Liver (tissue), 9 donors: ENCODE measurements around the gene ARF1. TPM values are rescaled to one million over a fixed set of nuclear protein-coding genes. Genes with fewer than 3 reads are reported as not detected.

Experiments used
- DNase-seq: peaks from one replicate; pipeline ENCODE4 v3.0.0-alpha.2; 2017; ENCODE audit warnings: low spot score
- H3K27ac ChIP-seq, 2 donors: one replicate each; pipeline ENCODE4 v1.7.0; 2013; ENCODE audit warnings: inconsistent platforms in 2 of 2, low read length in 2 of 2, control low read depth in 1 of 2, low read depth in 1 of 2, mild to moderate bottlenecking in 1 of 2
- H3K27me3 ChIP-seq, 4 donors: one replicate each; pipeline versions ENCODE4 v1.6.1 to v1.7.0; 2013; ENCODE audit warnings: low read length in 3 of 4, inconsistent platforms in 1 of 4, mild to moderate bottlenecking in 1 of 4, moderate library complexity in 1 of 4; ENCODE audit not compliant: control insufficient read depth in 4 of 4, insufficient read depth in 4 of 4
- H3K36me3 ChIP-seq, 4 donors: one replicate each; pipeline versions ENCODE4 v1.6.1 to v1.7.0; 2013; ENCODE audit warnings: low read length in 3 of 4, mild to moderate bottlenecking in 3 of 4, low read depth in 1 of 4, moderate library complexity in 1 of 4; ENCODE audit not compliant: control insufficient read depth in 4 of 4, insufficient read depth in 3 of 4
- H3K4me1 ChIP-seq, 4 donors: one replicate each; pipeline versions ENCODE4 v1.6.1 to v1.7.0; 2013; ENCODE audit warnings: low read length in 3 of 4, mild to moderate bottlenecking in 3 of 4, moderate library complexity in 1 of 4; ENCODE audit not compliant: control insufficient read depth in 4 of 4, insufficient read depth in 4 of 4
- H3K4me3 ChIP-seq, 3 donors: one replicate each; pipeline versions ENCODE4 v1.6.1 to v1.7.0; 2013; ENCODE audit warnings: low read length in 3 of 3, control low read depth in 1 of 3, low read depth in 1 of 3, mild to moderate bottlenecking in 1 of 3
- H3K9ac ChIP-seq, 2 donors: one replicate each; pipeline ENCODE4 v1.7.0; 2013; ENCODE audit warnings: low read length in 2 of 2, mild to moderate bottlenecking in 2 of 2, moderate library complexity in 2 of 2, control low read depth in 1 of 2, low read depth in 1 of 2
- H3K9me3 ChIP-seq, 4 donors: one replicate each; pipeline versions ENCODE4 v1.6.1 to v1.7.0; 2013; ENCODE audit warnings: low read length in 3 of 4; ENCODE audit not compliant: control insufficient read depth in 4 of 4
- EGR1 ChIP-seq, 2 donors: IDR thresholded peaks; 2 replicates each; pipeline ENCODE4 v1.6.1; 2016 to 2018; ENCODE audit warnings: antibody characterized with exemption in 2 of 2, low read depth in 2 of 2
- FOXA1 ChIP-seq: IDR thresholded peaks from 2 replicates; pipeline ENCODE4 v1.6.1; 2016; ENCODE audit warnings: antibody characterized with exemption
- FOXA2 ChIP-seq: IDR thresholded peaks from 2 replicates; pipeline ENCODE4 v1.6.1; 2016; ENCODE audit warnings: antibody characterized with exemption
- GABPA ChIP-seq, 2 donors: IDR thresholded peaks in 1 of 2; conservative IDR thresholded peaks in 1 of 2; 2 replicates each; pipeline ENCODE4 v1.6.1; 2016; ENCODE audit warnings: antibody characterized with exemption in 2 of 2, mild to moderate bottlenecking in 1 of 2, moderate library complexity in 1 of 2
- HNF4A ChIP-seq, 2 donors: conservative IDR thresholded peaks; 2 replicates each; pipeline ENCODE4 v1.6.1; 2016; ENCODE audit warnings: antibody characterized with exemption in 2 of 2, mild to moderate bottlenecking in 2 of 2
- HNF4G ChIP-seq: IDR thresholded peaks from 2 replicates; pipeline ENCODE4 v1.6.1; 2016; ENCODE audit warnings: antibody characterized with exemption
- JUND ChIP-seq, 2 donors: IDR thresholded peaks; 2 replicates each; pipeline ENCODE4 v1.6.1; 2016; ENCODE audit warnings: antibody characterized with exemption in 2 of 2
- NR2F2 ChIP-seq: IDR thresholded peaks from 2 replicates; pipeline ENCODE4 v1.6.1; 2016; ENCODE audit warnings: antibody characterized with exemption
- RAD21 ChIP-seq, 2 donors: IDR thresholded peaks; 2 replicates each; pipeline ENCODE4 v1.6.1; 2016; ENCODE audit warnings: antibody characterized with exemption in 2 of 2, mild to moderate bottlenecking in 2 of 2
- RXRA ChIP-seq, 2 donors: IDR thresholded peaks; 2 replicates each; pipeline ENCODE4 v1.6.1; 2017 to 2018; ENCODE audit warnings: antibody characterized with exemption in 2 of 2, mild to moderate bottlenecking in 1 of 2
- SP1 ChIP-seq: IDR thresholded peaks from 2 replicates; pipeline ENCODE4 v1.6.1; 2018; ENCODE audit warnings: antibody characterized with exemption, mild to moderate bottlenecking
- TAF1 ChIP-seq: conservative IDR thresholded peaks from 2 replicates; pipeline ENCODE4 v1.6.1; 2016; ENCODE audit warnings: antibody characterized with exemption, mild to moderate bottlenecking
- WGBS: extraction: QIAGEN DNeasy Blood & Tissue Kit; methylation state at CpG from one replicate; pipeline ENCODE4 v1.1.7; 2013; 5-methylcytosine and 5-hydroxymethylcytosine counted together
- polyA plus RNA-seq, 2 donors: library from polyadenylated mRNA; stranded (reverse) in 1 of 2; unstranded in 1 of 2; fragments of 200-250 nt in 1 of 2; fragments of >200 nt in 1 of 2; fragmentation: Nextera tagmentation in 1 of 2; extraction: Ambion mirVana in 1 of 2; gene quantifications; one replicate each; pipeline versions ENCODE4 v1.2.1 to v1.2.3, GENCODE V29; 2013 to 2015
- total RNA-seq, 2 donors: library from RNA; depleted of rRNA; stranded (reverse); fragments of >200 nt; gene quantifications; one replicate each; pipeline ENCODE4 v1.2.3, GENCODE V29; 2014
- TF ChIP-seq, protein P1 (sequence below): IDR thresholded peaks from 2 replicates; pipeline ENCODE4 v1.6.1; 2016; ENCODE audit warnings: antibody characterized with exemption, mild to moderate bottlenecking
- TF ChIP-seq, protein P2 (sequence below): IDR thresholded peaks from 2 replicates; pipeline ENCODE4 v1.6.1; 2016; ENCODE audit warnings: antibody characterized with exemption
- TF ChIP-seq, protein P3 (sequence below): IDR thresholded peaks from 2 replicates; pipeline ENCODE4 v1.6.1; 2016; ENCODE audit warnings: antibody characterized with exemption
- TF ChIP-seq, protein P4 (sequence below): IDR thresholded peaks from 2 replicates; pipeline ENCODE4 v1.6.1; 2016; ENCODE audit warnings: antibody characterized with exemption
- donor health status: healthy.
- donor health status: healthy.
- donor health status: healthy.
- donor health status: healthy.
- donor health status: healthy.

The ARF1 gene
- total and polyA plus RNA-seq, 4 donors: 151 to 282 (median 213) TPM

DNA sequence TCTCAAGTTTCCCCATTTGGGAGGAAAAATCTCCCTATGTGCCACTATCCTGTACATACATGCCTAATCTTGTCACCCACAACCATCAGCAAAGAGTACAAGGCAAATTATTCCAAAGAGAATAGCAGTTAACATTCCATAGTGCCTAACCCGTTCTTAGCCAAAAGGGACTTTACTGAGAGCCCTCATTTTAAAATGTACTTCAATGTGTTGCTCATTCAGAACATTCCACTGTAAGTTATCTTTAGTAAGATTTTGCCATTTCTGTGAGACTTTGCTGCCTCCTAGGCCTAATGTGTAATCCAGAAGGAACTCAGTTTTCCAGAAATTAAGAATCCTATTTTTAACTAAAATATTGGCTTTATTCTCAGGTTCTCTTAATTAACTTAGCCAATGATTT lies 37.8 kb downstream of the ARF1 start (continued):
- TF ChIP-seq, protein P1, sequence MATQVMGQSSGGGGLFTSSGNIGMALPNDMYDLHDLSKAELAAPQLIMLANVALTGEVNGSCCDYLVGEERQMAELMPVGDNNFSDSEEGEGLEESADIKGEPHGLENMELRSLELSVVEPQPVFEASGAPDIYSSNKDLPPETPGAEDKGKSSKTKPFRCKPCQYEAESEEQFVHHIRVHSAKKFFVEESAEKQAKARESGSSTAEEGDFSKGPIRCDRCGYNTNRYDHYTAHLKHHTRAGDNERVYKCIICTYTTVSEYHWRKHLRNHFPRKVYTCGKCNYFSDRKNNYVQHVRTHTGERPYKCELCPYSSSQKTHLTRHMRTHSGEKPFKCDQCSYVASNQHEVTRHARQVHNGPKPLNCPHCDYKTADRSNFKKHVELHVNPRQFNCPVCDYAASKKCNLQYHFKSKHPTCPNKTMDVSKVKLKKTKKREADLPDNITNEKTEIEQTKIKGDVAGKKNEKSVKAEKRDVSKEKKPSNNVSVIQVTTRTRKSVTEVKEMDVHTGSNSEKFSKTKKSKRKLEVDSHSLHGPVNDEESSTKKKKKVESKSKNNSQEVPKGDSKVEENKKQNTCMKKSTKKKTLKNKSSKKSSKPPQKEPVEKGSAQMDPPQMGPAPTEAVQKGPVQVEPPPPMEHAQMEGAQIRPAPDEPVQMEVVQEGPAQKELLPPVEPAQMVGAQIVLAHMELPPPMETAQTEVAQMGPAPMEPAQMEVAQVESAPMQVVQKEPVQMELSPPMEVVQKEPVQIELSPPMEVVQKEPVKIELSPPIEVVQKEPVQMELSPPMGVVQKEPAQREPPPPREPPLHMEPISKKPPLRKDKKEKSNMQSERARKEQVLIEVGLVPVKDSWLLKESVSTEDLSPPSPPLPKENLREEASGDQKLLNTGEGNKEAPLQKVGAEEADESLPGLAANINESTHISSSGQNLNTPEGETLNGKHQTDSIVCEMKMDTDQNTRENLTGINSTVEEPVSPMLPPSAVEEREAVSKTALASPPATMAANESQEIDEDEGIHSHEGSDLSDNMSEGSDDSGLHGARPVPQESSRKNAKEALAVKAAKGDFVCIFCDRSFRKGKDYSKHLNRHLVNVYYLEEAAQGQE: no peak
- no peak for TF ChIP-seq NR2F2
- no peak for TF ChIP-seq GABPA (IDR thresholded peaks at IDR 0.05 in 1 of 2, conservative IDR thresholded peaks at IDR 0.05 in 1 of 2)
- TF ChIP-seq JUND (IDR thresholded peaks at IDR 0.05): no peak
- TF ChIP-seq, protein P2, sequence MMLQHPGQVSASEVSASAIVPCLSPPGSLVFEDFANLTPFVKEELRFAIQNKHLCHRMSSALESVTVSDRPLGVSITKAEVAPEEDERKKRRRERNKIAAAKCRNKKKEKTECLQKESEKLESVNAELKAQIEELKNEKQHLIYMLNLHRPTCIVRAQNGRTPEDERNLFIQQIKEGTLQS: no peak
- TF ChIP-seq SP1: no peak
- no peak for TF ChIP-seq HNF4A (conservative IDR thresholded peaks at IDR 0.05)
- TF ChIP-seq RAD21 (IDR thresholded peaks at IDR 0.05): no peak

DNA sequence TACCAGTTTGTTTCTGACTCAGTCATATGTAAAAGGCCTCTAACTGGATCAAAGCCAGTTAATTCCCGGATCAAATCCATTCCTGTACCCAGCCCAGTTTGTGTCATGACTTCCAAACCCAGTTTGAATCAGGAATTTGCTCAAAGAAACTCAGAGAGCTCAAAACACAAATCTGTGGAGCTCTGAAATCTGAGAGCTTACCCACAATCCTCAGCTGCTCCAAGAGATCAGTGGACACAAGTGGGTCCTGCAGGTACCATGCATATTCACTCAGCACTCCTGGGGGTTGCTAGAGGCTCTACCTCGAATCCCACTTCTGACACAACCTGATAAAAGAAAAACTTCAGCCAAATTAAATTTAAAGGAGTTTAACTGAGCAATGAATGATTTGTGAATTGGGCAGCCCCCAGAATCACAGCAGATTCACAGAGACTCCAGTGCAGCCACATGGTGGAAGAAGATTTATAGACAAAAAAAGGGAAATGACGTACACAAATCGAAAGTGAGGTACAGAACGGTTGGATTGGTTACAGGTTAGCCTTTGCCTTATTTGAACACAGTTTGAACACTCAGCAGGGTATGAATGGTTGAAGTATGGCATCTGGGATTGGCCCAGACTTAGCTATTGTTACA lies 38.5 kb downstream of the ARF1 start:
- 71% methylated on average over 5 of the region's 5 CpGs for WGBS
- Histone ChIP-seq H3K4me3 (no peak overlapping the region), H3K27ac (no peak overlapping the region), H3K9ac (no peak overlapping the region), H3K36me3 (no peaks in the 10 kb centered on the region), H3K4me1 (no peaks in the 10 kb centered on the region), H3K9me3 (no peaks in the 10 kb centered on the region), H3K27me3 (no peaks in the 10 kb centered on the region)
- DNase-seq: no peak
- TF ChIP-seq RXRA (IDR thresholded peaks at IDR 0.05): no peak
- no peak for TF ChIP-seq FOXA1
- no peak for TF ChIP-seq FOXA2
- TF ChIP-seq SP1: no peak

DNA sequence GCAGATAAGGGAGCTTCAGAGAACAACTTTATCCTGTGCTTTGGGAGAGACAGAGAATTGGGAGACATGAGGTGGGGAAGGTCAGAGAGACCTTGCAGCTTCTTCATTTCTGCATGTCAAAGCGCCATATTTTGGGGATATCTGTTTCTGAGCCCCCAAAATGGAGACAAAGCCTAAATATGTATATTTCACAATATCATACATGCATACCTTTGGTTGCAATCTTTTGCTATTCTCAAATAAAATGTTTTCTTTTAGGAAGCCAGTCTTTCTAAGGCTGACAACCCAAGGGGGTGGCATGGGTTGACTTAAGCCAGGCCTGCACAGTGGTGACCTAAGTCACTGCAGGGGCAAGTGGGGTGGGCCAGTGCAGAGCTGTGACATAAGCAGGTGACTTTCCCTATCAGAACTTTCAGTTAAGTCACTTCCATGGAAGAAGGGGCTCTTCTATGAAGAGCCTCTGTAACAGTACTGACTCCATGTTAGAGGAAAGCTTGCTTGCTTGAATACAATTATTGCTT lies 40.5 kb downstream of the ARF1 start:
- 69% methylated on average over 1 of the region's 1 CpG for WGBS
- no peaks in the 10 kb centered on the region for H3K9me3 ChIP-seq
- H3K27ac ChIP-seq: no peak overlapping the region
- H3K27me3 ChIP-seq: no peaks in the 10 kb centered on the region
- no peaks in the 10 kb centered on the region for H3K4me1 ChIP-seq
- TF ChIP-seq, protein P3, sequence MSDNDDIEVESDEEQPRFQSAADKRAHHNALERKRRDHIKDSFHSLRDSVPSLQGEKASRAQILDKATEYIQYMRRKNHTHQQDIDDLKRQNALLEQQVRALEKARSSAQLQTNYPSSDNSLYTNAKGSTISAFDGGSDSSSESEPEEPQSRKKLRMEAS: no peak
- TF ChIP-seq, protein P4, sequence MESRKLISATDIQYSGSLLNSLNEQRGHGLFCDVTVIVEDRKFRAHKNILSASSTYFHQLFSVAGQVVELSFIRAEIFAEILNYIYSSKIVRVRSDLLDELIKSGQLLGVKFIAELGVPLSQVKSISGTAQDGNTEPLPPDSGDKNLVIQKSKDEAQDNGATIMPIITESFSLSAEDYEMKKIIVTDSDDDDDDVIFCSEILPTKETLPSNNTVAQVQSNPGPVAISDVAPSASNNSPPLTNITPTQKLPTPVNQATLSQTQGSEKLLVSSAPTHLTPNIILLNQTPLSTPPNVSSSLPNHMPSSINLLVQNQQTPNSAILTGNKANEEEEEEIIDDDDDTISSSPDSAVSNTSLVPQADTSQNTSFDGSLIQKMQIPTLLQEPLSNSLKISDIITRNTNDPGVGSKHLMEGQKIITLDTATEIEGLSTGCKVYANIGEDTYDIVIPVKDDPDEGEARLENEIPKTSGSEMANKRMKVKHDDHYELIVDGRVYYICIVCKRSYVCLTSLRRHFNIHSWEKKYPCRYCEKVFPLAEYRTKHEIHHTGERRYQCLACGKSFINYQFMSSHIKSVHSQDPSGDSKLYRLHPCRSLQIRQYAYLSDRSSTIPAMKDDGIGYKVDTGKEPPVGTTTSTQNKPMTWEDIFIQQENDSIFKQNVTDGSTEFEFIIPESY: no peak
- no peak for TF ChIP-seq EGR1 (IDR thresholded peaks at IDR 0.05; ENCODE audit: low read depth in 2 of 2)
- TF ChIP-seq FOXA2: no peak
- no peak for TF ChIP-seq HNF4G
- TF ChIP-seq TAF1: no peak
- TF ChIP-seq SP1: no peak
- no peak for TF ChIP-seq FOXA1
- H3K9ac ChIP-seq: no peak overlapping the region
- no peak overlapping the region for H3K4me3 ChIP-seq
- no peaks in the 10 kb centered on the region for H3K36me3 ChIP-seq
- no peak for DNase-seq
